ENCODE results near the gene RETN.

The RETN gene

GRCh38 chr19:7709932-7710460 lies 41.1 kb downstream of the RETN start:
- DNase-seq = no peak

GRCh38 chr19:7710616-7711015 lies 41.8 kb downstream of the RETN start:
- DNase-seq = no peak

GRCh38 chr19:7715671-7716070 lies 46.8 kb downstream of the RETN start:
- DNase-seq = no peak

GRCh38 chr19:7716762-7717161 lies 47.9 kb downstream of the RETN start:
- DNase-seq = no peak

- DNase-seq = no peak
These were observed 49.8 kb downstream of the RETN start for GRCh38 chr19:7718668-7719067.
